GM10847 (cell line): Measurements from ENCODE around the gene METRN.

Source experiments
- POLR2A ChIP-seq: IDR thresholded peaks from 2 replicates; pipeline ENCODE4 v1.6.1; 2011; ENCODE audit not compliant: insufficient read length; ENCODE audit errors: extremely low read depth

Gene METRN

DNA sequence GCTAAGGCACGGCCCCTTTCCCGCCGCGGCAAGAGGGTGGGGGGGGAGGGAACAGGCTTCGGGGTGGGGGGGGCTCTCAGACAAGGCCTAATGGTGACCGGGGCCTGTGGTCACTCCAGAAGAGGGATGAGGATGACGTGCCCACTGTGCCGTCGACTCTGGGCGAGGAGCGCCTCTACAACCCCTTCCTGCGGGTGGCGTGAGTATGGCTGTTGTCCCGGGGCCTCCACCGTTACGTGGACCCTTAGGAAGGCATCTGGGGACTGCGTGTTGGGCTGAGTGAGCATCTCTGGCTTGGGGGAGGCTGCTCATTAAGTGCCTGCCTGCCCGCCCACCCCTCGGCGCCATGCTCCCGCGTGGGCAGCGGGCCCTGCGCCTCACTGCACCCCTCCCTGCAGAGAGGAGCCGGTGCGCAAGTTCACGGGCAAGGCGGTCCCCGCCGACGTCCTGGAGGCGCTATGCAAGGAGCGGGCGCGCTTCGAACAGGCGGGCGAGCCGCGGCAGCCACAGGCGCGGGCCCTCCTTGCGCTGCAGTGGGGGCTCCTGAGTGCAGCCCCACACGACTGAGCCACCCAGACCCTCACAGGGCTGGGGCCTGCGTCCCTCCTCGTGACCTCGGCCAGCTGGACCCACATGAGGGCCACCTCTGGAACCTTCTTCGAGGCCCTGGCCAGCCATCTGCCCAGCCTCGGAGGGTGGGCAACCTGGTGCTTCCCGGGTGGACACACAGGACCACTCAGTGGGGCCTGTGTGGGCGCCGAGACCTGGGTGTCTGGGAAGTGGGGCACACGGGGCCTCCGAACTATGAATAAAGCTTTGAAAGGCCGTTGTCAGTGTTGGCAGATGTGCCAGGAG lies 14.2 kb downstream of the METRN start:
- TF ChIP-seq POLR2A = no peak

DNA sequence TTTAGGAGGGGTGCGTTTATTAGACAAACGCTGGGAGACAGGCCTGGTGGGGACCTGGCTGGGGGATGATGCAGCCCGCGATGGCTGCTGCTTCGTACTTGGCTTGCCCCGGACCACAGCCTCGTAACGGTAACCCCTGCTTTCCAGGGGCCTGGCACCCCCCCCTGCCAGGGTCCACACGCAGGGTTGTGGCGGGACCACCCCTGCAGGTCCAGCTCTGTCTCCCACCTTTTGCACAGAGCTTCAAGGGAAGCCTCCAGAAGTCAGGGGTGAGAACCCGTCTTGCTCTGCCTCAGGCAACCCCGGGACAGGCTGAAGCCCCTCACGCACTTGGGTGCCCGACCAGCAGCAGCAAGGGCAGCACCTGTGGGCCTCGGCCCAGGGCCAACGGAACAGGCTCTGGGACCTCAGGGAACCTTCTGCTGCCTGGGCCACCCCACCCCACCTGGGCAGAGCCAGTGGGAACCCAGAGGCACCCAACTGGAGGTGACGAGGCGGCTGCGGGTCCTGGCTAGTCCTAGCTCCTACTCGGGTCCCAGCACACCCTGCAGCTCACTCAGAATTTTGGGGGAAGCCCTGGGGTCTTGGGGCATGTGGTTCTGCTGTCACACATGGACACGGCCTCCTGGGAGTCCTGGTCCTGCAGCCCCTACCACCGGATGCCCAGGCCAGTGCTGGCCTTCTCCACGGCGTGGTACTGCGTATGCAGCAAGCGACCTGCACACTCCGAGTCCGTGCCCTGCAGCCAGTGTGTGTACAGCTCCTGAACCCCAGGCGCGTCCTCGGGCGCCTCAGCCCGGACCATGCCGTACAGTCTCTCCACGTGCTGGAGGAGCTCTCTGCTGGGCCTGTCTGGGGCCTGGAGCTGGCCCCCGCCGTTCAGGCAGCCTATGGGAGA lies 15.1 kb downstream of the METRN start:
- no peak for TF ChIP-seq POLR2A

DNA sequence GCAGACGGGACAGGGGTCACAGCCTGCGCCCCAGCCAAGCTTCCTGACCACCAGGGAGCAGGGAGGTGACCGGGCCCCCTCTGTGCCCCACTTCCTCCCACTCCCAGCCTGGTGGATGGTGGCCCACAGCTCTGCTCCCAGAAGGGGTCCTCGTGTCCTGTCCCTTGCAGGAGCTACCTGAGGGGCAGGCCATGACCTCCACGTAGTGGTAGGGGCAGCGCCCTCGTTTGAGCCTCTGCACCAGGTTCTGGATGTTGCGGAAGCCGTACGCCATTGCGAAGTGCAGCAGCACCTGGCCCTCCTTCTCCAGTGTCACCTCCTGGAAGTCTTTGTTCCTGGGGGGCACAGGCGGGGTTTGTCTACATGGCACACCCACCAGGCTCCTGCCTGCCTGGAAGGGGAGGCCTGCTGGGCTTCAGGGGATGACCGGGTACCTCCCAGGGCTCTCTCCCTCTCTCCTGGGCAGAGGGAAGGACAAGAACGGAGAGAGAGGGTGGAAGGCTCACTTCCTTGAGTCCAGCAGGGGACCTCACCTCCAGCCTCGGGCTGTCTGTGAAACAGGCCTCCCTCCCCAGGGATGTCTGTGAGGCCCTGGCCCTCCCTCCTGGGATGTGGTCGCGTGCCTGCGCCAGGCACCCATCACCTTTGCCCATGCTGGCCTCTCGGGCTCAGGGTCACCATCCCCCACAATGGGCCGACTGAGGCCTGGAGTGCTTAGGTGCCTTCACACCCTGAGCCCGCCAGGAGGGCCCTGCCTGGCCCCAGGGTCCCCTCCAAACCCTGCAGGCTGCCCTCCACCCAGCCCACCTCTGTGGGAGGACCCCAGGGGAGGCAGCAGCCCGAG lies 16.0 kb downstream of the METRN start:
- no peak for TF ChIP-seq POLR2A

DNA sequence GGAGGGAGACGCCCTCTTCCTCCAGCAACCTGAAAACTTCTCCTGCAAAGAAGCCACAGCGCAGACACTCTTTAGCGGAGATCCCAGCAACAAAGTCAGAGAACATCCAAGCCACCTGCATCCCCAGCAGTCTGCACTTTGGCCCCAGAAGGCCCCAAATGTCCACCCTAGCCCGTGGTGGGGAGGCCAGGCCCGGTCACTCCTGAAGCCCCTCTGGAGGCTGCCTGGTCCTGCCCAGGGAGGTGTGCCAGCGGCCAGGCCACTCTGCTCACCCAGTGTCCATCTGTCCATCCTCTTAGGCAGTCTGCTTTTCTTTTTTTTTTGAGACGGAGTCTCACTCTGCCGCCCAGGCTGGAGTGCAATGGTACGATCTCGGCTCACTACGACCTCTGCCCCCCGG lies 17.4 kb downstream of the METRN start:
- TF ChIP-seq POLR2A = no peak

DNA sequence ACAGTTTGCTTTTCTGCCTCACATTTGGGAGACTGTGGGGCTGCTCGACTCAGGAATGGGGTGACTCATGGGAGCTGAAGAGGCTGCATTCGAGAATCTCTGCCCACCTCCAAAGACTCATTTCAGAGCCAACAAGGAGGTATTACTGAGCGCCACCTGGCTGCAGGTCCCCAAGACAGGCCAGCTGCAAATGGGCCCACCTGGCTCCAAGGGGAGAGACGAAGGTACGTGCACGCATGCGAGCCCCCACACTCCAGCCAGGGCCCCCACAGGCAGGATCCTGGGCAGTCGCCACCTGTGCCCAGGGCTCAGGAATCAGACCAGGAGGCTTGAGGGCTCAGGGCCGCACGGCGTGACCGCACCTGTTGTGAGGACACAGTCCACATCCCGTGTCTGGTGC lies 18.0 kb downstream of the METRN start:
- no peak for TF ChIP-seq POLR2A

DNA sequence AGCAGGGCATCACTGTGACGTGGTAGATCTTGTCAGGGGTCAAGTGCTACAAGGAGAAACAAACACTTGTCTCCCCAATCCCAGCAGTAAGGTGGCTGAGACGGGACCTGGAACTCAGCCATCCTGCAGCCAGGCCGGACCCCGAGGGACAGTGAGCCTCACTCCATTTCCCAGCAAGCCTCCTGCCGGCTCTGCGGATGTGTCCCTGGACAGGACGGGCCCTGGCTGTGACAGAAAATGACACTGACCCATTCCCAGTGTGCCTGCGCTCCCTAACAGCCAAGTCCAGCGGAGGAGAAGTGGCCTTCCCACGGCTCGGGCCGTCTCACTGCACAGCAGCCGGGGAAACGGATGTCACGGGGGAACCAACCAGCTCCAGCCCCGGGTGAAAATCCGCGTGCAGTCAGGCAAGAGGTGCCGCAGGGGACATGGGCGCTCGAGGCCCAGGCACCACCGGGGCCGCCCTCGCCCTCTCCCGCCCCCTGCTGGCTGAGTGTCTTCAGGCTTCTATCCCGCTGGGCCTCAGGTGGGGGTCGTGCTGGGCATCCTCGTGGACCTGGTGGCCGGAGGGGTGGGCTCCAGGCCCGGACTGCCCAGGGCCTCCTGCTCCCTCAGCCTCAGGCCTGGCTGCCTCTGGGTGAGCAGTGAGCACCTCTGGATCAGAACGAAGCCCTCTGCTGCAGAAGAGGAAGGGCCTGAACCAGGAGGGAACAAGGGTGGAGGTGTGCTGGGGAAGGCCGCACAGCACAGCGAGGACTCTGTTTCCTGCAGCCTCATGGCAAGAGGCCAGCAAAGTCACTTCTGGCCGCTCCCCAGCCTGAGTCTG lies 18.7 kb downstream of the METRN start:
- no peak for TF ChIP-seq POLR2A

DNA sequence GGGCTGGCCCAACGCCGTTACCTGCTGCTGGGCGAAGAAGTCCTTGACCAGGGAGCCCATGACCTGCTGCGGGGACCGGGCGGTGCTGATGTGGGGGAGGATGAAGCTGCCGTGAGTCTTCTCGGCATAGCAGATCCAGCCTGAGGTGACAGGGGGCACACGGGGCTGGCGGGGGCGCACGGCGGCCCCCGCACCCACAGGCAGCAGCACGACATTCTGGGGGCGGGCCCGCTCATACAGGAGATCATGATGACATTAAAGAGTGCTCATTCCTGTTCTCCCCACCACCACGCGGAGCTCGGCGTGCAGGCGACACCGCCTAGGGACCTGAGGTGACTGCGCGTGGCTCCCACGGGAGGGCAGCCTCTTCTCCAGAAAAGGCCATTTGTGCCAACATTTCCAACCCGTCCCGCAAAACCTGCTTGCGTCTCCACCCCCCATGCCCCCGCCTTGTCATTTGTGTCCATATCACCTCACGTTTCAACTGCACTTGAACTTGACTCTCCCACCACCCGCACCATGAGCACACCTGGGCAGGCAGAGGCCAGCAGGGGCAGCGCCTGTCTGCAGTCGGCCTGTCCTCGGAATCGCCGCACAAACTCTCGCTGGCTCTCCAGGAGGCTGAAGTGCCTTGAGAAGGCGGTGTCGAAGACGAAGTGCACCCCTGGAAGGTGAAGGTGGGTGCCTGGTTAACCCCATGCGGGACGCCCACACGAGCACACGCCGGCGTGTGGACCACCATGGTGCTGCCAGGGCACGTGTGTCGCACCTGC lies 19.5 kb downstream of the METRN start:
- TF ChIP-seq POLR2A = no peak

DNA sequence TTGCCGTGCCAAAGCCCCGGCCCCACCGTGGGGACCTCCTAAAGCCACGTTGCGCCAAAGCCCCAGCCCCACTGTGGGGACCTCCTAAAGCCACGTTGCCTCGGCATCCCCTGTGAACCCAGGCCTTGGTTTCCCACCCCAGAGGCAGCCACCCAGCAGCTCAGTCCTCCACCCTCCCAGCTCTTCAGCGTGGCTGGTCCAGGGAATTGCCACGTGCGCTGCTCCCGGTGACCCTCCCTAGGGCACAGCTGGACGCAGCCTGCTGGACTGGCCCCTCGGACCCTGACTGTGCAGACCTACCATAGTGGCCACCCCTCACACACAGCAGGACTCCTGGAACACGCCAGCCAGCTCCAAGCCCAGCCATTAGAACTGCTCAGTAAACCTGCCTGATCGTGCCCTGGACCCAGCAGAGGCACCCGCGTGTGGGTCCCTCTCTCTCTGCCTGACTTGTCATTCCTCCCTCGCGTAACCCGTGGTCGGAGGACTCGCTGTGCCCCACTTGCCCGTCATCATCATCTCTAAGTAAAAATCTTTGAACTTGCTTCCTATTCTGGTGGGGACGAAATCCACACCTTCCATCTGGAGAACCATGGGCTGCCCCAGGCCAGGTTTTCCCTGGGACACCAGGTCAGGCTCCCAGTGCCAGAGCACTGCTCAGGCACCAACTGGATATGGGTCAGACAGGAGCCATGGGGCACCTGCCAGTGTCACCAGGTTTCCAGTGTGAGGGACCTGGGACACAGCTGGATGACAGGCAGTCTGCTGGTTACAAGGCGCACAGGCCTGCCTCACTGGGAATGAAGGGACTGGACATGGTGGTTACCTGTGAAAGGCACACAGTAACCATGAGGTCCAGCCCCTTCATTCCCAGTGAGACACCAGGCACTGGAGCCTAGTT lies 20.3 kb downstream of the METRN start:
- TF ChIP-seq POLR2A = no peak

DNA sequence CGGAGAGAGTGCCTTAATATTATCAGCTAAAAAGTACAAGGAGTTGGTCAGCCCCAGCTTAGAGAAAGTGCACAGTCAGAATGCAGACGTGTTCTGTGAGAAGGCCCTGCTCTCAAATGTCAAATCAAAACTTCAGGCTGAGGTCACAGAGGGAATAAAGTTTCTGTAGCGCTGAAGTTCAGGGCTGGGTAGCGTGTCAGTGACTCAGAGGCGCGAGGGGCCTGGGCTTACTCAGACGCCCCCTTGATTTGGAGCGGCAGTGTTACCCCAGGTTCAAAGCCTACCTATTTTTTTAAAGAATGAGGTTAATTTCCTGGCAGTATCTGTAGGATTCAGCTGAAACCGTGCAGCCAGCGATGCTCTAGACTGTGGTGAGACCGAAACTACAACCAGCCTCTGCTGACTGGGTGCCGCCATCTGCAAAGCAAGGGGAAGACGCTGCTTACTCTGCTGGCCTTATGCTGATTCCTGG lies 21.1 kb downstream of the METRN start:
- TF ChIP-seq POLR2A = no peak

DNA sequence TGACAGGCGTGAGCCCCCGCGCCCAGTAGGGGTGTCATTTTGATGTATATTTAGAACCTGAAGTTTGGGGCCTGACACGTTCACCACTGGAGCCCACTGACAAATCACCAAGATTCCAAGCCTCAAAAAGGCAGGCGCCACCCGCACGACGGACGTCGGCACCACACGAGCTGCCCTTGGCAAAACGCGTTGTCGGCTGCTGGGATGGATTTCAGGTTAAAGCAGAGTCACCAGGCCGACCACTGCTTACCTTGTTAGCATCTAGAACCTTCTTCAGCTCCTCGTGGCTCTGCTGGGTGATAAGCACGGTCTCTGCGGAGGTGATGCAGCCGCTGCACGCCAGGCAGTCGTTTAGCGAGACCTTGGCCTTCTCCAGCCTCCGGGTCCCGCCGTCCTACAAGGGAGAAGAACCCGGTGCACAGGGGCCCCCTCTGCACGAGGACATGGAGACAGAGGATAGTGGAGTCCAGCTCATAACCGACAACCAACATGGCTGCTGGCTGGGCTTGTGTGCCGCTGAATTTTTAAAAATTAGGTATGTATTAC lies 22.1 kb downstream of the METRN start:
- no peak for TF ChIP-seq POLR2A

DNA sequence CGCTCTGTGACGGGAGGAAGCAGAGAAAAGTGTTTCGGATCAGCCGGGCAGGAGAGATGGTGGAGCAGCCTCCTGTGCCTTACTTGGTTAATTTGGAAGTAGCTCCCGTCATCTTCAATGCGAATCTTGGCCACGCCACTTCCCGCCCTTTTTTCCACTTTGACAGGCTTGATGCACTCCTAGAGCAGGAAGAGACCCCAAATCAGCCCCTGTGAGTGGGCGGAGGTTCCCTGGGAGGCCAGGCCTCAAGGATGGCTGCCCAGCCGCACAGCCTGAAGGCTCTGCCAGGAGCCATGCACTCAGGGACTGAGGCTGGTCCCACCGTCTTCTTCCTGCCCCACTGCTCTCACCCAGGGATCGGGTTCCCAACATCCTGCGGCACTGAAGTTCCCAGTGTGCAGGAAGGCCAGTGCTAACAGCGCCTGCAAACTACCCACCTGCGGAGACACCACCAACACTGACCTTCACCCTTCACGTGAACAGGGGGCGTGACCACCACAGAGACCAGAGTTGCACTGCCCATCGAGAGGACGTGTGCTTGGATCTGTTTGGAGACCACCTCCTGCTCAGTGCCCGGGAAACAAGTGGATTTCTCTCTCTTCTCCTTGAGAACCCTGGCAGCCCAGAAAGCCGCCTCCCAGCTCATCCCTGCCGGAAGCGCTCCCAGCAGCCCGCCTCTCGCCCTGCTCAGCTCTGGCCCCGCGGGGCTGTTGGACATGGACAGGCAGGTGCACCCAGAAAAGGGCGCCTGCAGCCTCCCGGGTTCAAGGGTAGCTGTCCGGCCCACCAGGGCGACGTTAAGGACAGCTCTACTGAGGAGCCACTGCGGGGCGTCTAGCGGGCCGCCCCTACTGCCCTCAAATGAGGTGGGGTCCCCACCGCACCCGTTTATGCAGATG lies 24.9 kb downstream of the METRN start:
- no peak for TF ChIP-seq POLR2A
